CD4-positive, alpha-beta T cell treated with Interleukin-4 for 1 hour (primary cell): ENCODE measurements around the gene CCDC182.
A peak's percentile ranks its signal among the peaks of the same experiment; 100 is the strongest.

Source experiments
- DNase-seq, 2 donors: peaks; one replicate each; pipeline ENCODE4 v3.0.0-alpha.2; 2020 to 2022

CCDC182 gene

DNA sequence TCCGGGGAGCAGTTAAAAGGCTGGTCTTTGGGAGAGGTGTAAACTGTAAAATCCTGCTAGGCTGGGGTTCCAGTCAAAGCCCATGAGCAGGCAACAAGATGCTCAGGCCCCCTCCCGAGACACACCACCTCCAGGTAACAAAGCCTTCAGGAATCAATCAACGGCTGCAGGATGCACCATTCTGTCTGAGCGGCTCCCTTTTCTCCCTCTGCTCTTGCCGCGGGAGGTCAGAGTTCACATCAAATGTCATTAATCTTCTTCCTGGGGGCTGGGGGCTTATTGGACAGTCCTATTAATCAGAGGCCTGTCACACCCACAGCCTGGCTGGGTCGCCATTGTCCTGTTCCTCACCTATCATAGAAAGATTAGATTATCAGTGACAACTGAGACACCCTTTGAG, 11.9 kb upstream of the CCDC182 start:
- no peak for DNase-seq

DNA sequence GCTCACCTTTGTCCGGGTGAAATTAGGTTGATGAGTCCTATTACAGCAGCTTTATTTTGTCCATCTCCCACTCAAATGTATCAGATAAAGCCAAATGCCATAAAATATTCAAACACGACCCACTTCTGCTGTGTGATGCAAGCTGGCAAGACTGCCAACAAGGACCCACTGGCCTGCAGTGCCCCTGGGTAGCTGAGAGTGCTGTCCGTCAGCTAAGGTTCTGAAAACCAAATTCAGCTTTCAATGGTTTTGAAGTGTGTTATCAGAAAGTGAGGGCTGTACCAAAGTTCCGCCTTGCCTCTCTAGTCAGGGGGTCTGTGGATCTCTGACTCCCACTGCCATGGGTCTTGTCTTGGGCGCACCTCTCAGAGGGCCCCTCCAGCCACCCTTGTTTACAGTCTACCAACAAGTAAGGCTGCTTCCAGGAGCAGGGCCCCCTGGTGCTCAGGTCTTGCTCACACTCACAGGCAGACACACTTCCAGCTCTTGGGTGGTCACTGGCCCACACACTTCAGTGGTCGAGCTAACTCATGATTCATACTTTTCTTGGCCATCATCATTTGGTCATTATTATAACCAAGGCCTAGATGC, 10.5 kb upstream of the CCDC182 start:
- no peak for DNase-seq

DNA sequence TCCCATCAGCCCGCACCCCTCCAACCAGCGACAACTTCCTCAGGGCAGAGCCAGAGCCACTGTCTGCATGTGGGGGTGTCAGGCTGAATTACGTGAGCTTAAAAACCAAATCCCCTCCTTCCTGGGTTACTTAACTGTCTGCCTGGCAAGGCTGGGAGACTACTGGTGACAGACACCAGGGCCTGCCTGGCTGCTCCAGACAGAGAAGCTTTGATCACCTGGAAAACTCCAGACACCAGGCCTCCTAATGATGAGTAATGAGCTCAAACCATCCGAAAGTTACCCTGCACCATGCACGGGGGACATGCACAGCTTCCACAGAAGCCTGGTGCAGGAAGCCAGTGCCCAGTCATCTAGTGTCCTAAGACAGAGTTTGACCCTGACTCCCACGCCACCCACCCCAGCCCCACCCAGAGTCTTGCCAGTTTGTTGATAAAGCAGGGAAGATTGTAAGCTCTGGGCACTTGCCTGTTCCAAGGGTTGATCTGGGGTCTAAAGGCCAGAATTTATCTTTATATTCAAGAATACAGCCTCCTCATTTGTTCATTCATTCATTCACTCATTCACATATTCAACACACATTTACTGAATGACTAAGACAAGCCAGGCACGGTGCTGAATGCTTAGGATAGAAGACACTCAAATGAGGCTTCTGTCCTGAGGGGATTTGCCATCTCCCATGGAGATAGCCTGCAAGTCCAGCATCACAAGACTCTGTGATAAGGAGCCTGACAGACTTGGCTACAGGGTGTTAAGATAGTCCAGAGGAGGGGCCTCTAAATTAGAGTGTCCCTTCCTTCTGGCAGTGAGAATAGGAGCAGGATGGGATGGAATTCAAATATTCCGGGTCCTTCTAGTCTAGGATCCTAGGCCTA, 7.2 kb upstream of the CCDC182 start:
- no peak for DNase-seq

DNA sequence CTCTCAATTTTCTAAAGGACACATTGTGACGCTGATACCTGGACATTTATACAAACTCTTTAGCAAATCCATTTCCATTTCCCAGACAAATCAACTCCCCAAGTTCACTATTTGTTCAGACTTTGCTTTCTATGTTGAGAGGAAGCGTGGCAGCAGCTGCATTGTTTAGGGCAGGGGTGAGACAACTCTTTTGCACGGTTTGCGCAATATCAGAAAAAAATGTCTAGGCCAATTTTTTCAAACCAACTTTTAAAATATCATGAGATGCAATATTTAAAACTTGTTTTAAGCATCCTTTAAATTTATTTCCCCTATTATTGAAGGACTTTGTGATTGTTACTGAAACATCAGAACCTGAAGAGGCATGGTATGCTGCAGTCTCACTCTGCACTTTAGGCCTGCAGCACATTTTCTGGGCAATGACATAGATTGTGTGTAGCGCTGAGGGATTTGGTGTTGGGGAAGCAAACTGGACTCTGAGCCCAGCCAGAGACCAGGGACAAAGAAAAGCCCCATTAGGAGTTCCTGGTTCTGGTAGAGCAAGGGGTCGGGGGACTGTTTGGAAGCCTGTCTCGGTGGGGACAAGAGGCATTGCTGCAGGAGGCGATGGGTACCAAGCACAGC, 6.4 kb upstream of the CCDC182 start:
- no peak for DNase-seq

DNA sequence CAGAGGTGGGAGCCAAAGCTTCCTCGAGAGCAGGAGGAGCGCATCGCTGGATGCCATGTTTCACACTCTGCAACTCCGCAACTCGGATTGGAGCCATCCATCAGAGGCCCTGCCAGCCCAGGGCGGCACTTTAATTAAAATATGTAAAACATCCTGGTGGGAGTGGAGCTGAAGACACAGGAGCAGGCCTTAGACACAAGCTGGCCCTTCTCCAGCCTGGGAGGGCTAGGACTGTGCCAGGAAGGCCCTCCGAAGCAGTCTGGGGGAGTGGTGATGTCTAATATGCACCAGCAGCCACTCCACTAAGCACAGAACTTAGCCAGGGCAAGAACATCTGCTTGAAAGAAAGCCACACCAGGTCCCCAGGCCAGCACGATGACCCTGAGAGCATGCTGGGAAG, 5.8 kb upstream of the CCDC182 start:
- no peak for DNase-seq

DNA sequence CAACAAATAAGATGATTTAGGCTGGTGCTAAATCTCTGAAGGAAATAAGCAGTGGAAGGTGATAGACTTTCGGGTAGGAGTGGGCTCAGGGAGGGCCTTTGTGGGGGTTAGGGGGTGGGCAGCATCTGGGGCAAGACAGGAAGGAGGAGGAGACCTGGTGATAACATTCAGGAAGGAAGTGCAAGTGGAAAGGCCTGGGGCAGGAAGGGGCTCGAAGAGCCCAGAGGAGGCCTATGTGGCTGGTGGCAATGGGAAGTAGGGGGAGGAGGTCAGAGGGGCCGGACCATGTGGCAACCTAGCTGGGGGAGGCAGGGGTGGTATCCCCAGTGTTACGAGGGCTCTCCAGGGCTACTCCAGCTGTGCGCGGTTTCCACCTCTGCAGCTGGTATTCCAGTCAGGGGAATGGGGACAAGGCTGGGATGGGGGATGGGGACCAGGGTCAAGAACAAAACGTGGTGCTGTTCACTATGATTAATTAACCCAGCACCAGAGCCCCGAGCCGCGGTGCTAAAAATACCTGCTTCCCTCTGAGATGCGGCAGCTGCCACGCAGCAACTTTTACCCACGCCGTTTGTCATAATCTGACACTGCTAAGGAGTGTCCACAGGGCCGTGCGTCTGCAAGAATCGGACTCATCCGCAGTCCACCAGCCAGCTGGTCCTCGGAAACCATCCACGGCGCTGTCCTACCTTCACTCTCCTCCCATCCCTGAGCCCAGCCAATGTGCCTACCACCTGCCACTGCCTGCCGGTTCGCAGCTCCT, 5.2 kb upstream of the CCDC182 start:
- DNase-seq: no peak

DNA sequence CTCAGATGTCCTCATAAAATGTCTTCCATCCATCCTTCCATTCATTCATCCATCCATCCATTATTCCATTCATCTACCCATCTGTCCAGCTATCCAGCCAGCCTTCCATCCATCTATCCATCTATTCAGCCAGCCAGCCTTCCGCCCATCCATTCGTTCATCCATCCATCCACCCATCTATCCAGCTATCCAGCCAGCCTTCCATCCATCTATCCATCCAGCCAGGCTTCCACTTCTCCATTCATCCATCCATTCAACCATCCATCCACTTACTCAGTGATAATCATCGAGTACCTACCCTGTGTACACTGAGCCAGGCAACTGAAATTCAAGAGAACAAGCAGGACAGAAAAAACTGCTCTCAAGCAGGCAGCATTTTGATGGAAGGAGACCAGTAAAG, 4.6 kb upstream of the CCDC182 start:
- no peak for DNase-seq

DNA sequence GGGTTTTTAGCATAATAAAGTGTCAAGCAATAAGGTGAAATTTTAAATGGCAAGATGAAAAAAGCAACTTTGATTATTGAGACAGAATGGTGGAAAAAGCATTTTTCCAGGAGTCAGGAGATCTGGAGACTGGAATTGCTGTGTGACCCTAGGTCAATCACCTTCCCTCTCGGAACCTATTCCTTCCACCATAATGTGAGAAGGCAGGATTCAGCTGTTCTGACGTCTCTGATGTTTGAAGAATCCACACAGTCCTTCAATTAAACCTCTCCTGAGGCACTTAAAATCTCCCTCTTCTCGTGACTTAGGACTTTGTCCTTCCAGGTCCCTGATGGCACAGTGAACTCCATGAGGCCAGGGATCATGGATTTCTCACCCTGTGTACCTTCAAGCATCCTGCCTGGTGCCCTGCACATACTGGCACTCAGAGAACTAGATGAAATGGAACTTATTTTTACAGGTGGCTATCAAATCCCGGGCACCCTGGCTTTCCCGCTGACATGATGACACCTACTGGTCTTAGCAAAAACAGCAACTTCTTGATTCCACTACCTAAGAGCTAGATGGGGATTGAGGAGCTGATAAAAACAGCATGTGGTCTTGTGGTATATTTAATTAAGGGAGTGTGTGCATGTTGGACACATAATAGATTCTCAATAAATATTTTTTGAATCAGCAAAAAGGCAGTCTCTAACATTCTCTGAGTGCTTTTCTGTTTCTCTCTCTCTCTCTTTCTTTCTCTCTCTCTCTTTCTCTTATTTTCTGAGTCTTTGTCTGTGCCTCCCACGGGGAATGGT, 2.3 kb upstream of the CCDC182 start:
- DNase-seq: peak; percentile 44 to 63

DNA sequence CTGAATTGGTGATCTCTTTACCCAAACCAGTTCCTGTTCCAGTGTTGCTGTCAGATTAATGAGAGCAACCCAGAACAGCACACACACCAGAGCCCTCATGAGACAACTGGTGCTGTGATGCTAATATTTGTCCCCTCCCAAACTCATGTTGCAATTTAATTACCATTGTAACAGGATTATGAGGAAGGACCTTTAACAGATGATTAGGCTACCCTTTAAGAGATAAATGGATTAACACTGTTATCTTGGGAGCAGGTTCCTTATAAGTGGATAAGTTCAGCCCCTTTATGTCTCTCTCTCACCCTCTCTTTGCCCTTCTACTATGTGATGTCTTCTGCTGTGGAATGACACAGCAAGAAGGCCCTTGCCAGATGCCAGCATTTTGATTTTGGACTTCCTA, 1.1 kb upstream of the CCDC182 start:
- DNase-seq: no peak

DNA sequence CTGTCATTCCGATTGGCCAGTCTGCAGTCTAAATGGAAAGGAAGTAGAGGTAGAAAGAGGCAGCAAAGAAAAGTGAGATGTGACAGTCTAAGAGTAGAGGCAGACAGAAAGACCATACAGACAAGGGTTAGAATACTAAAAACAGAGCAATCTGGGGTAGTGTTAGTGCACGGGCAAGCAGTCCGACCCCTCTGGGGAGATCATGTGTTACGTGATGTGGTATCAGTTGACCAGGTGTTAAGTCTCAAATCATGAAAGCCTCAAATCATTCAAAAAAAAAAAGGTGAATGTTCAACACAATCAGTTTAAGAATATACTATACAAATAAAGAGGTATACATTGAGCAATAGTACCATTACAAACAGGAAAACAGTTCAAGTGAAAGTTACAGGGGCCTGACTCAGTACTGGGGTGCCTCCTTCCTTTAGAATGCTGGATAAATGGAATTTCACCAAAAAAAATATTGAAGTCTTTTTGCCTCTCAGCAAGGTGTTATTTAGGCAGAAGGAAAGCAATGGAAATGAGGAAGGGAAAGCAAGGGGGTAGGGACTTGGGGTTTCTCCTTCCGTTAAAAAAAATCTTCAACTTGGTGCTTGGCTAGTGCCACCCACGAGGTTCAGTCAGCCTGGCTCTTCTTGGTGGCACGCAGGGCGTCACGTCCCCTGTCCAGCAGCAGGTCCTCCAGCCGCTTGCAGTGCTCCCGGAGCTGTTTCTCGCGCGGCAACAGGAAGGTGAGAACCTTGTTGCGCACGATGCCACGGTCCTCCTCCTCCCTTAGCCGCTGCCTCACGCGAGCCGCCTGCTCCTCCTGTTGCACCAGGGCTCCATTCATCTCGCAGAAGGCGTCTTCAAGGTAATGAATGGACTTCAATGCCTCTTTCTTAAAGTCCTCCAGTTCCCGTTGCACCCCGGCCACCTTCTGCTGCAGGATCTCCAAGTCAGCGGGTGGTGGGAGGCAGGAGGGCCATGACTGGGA, 616 bp downstream of the CCDC182 start:
- DNase-seq: no peak

DNA sequence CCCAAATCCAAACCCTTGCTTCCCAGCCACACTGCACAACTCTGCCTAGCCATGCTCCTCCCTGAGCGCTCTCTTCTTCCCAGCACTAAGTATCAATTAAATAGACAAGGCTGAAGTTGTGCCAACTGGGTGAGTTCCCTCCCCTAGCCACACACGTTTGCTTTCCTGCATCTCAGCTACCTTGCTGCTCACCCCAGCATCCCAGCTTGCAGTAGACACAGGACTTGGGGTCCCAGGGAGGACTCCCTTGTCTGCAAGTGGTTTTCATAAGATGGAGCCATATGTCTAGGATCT, 4.9 kb downstream of the CCDC182 start:
- no peak for DNase-seq

DNA sequence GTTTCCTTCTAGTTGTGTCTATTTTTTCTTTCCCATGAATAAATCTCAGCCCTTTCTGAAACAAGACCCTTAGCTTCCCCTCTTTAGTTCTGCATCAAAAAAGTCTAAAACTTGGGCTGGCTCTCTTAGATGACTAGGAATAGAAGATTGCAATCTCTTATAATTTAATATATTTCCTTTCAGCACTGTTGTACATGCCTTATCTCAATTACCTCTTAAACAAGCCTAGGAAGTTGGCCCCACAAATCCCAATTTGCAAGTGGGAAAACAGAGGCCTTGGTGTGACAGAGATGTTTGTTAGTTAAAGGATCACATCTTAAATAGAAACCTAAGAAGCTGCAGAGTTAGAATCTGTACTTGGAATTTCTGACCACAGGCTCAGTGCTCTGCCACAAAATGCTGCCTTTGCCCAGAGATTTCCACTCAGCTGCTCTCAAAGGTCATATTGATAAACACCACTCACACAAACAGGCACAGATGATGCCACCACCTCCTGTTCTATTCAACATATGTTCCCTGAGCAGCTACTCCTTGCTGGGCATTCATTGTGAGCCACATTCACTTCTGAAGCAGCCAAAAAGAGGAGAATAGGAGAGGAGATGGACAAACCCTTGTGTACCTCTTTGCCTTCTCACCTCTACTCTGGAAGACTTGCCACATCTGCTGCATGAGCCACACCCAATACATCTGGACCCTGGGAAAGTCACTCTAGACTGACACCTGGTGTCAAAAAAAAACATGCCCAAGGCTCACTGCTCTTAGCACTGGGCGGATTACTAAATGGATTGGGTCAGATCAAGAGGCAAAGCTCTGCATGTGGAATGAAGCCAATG, 5.5 kb downstream of the CCDC182 start:
- DNase-seq: peak in 1 of 2 donors; percentile 29

DNA sequence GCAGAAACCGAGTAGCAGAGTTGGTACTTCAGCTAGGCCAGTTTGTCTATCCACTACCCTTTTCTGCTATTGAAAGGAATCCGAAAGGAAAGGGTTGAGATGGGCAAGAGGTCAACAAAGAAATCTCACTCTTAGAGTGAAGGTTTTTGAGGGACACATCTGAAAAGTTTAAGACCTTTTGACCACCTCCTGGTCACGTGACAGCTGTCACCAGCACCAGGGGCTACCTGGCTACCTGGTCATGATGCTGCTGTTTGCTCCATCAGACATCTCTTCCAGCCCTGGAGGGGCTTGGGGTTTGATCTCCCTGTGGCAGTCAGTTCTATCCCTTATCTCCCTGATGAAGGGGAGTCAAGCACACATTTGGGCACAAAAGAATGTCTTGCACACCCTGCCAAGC, 7.6 kb downstream of the CCDC182 start:
- DNase-seq: no peak

DNA sequence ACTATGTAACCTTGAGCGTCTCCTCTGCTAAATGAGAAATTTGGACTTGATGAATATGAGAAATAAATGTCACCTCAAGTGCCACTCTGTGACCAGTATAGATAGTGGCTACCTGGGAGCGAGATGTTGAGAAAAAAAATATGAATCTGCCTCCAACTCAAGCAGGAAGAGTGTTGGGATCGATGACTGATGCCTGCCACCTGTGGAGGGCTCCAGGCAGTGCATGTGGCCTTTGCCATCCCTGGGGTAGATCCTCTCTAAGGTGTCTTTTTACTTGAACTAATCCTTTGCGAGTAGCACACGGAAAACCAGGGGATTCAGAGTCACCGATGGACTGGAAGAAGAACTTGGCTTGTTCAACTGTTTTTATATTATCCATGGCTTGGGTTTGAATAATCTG, 9.4 kb downstream of the CCDC182 start:
- peak in 1 of 2 donors; percentile 5 for DNase-seq

DNA sequence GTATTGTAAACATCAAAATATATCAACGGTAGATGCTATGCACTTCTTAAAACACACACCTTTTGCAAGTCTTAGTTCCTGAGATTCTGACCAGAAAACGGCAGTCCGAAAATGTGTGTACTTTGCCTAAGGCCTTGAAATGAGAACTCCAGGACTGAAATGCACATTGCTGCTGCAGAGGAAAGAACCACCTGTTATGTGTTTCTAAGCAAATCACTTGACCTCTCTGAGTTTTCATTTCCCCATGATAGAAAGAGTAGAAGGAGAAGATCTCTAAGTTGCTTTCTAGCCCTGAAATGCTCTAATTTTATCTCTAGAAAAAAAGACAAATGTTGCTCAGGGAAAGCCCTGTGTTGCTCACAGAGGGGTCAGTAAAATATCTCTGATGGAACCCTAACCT, 9.9 kb downstream of the CCDC182 start:
- no peak for DNase-seq

DNA sequence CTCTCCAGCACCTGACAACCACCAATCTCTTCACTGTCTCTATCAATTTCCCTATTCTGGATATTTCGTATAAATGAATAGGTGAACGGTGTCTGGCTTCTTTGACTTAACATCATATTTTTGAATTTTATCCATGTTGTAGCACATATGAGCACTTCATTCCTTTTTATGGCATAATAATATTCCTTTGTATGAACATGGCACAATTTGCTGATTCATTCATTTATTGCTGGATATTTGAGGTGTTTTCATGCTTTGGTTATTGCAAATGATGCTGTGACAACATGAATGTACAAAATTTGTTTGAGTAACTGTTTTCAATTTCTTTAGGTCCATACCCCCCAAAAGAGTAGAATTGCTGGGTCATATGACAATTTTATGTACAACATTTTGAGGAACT, 12.0 kb downstream of the CCDC182 start:
- no peak for DNase-seq

DNA sequence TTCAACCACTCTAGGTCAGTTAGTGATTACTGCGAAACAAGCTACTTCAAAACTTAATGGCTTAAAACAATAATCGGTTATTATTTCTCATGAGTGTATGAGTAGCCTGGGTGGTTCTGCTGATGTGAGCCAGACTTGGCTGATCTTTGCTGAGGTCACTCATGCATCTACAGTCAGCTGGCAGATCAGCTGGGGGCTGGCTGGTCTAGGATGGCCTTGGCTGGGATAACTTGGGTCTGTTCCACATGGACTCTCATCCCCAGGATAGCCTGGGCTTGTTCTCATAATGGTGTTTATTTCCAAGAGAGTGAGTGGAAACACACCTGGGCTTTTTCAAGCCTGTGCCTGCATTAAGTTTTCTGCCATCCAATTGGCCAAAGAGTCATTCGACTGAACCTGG, 13.0 kb downstream of the CCDC182 start:
- no peak for DNase-seq

DNA sequence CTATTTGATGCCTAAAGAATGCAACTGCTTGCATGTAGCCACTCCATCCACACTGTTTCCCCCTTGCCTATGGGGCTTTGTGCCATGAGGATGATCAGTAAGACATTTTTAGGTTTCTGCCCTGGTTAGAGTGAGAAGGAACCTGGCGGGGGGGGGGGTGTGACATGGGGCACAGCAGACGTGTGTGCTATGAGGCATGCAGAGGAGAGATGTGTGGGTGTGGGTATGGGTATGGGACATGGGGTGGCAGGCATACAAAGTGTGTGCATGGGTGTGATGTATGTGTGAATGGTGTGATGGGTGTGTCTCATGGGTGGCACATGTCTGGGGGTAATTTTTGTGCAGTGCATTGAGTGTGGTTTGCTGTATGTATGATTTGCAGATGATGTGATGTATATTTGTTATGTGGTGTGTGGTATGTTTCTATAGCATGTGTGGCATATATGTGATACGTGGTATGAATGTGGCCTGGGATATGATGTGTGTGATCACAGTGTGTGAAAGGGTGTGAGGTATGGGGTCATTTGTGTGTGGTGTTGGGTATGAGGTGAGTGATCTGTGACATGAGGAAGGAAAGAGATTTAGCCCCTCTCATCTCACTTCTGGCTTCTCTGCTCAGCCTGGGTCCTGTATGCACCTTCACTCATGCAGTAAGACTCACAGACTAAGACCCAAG, 14.9 kb downstream of the CCDC182 start:
- no peak for DNase-seq

DNA sequence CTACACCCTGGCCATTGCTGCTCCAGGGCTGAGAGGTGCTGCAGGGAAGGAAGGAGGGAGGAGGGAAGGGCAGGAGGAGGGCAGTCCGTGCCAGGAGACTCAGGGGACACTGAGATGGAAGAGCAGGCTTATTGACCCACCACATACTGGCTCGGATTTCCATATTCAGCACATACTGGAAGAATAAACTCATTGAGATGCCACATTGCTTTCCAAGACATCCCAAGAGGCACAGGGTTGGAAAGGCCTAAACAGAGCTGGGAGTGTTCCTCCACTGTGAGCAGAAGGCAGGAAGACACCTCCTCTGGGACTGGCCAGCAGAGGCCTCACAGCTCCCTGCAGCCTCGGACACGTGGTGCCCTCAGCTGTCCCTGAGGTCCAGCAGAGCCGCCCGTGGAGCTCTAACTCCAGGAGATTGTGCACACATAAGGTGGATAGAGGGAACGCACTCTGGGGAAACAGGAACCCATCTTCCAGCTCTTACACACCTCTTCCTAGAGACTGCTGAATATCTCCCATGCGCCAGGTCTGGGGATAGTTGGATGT, 17.4 kb downstream of the CCDC182 start:
- DNase-seq: no peak

DNA sequence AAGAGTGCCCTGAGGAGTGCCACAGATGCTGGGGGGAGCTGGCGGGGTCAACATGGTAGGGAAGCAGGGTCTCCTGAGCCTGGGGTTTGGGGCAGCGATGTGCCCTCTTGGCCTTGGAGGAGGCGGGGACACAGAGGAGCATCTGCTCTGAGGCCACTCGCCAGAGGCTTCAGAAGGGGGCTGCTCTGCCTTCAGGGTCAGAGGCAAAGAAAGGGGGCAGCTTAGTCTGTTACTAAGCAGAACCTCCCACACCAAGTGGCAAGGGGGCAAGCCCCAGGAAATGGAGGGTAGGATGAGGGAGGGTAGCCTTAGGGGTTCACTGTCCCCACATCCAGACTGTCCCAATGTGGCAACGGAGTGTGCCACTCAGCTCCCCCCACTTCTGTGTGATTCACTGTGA, 18.3 kb downstream of the CCDC182 start:
- no peak for DNase-seq
